Stimulated activated CD4-positive, alpha-beta T cell treated with anti-CD3 and anti-CD28 coated beads, TNF-alpha, amount 100 ng/mL, for 24 hours (primary cell): ENCODE results near the gene ASB10.

ENCODE experiments used
- DNase-seq, 3 experiments: peaks; one replicate each; pipeline ENCODE4 v3.0.0-alpha.2; 2020; ENCODE audit warnings: low read depth in 3 of 3

The ASB10 gene

DNA sequence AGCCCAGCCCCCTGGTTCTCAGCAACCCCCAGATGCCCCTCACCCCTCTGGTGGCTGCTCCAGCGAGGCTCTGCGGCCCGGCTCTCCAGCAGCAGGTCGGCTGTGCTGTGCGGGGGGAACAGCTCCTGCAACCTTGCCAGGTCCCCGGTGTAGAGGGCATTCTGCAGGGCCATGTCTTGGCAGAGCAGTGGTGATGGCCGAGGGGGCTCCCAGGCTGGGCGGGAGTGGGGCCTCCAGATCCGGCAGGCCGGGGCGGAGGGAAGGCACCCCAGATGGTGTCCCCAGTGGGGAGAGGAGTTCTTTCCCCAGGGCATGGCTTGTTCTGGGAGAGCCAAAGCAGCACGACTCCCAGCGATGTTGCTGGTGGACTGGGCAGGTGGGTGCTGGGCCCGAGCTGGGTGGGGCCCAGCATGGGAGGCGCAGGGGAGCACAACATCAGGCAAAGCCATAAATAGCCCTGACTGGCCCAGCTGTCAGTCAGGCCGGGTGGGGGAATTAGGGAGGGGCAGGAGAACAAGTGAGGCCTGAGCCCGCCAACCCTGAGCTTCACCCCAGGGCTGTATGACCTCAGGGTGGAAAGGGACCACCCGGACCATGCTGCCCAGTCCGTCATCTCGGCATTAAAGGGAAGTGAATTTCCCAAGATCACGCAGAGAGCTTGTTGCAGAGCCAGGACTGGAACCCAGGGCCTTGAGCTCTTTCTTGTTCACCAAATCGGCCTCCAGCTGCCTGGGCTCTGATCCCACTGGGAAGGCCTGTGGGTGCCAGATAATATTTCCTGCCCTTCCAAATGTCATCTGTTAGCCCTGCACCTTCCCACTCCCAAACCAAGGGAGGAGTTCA is 580 bp upstream of the ASB10 start:
- no peak for DNase-seq

DNA sequence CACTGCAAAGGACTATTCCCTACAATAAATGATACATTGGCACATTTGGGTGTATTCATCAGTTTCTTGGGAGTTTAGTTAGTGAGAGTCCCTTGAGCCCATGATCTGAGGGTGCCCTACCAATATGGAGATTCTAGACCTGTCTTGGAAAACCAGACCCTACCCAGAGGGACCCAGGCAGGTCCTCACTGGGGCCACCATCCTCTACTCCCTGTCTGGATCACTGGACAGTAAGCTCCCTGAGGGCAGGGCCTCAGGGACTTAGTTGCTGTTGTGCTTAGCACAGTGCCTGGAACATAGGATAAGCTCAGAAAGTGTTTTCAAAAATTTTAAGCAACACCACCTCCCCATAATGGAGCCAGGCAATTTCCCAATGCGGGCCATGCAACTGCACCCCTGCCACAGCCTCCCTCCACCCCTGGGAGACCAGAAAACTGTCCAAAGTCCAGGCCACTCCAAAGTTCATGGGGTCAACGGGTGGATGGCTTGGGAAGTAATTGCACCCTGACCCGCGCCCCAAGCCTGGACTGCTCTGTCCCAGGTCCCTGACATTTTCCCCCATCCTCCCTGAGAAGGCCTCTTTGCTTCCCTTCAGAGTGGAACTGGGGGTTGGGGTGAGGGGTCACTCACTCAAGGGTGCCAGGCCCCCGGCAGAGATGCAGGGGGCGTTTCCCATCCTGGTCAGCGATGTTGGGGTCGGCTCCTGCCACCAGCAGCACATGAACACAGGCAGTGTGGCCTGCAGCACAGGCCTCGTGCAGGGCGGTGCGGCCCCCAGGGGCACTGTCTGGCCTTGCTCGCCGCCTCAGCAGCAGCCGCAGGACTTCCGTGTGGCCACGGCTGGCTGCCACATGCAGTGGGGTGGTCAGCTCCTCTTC is 1.0 kb downstream of the ASB10 start:
- no peak for DNase-seq

DNA sequence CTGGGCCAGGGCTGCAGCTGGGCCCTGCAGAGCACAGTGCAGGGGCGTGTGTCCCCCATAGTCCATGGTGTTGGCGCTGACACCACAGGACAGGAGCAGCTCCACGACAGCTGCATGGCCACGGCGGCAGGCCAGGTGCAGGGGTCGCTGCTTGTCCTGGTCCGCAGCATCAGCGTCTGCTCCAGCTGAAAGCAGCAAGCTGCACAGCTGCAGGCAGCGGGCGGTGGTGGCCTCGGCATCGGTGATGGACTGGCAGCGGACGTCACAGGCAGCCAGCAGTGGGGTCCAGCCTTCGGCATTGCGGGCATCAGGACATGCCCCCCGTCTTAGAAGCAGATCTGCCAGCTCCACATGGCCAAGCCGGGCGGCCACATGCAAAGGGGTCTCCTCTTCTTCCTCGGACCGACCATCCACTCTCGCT is 6.0 kb downstream of the ASB10 start:
- DNase-seq, result no peak

DNA sequence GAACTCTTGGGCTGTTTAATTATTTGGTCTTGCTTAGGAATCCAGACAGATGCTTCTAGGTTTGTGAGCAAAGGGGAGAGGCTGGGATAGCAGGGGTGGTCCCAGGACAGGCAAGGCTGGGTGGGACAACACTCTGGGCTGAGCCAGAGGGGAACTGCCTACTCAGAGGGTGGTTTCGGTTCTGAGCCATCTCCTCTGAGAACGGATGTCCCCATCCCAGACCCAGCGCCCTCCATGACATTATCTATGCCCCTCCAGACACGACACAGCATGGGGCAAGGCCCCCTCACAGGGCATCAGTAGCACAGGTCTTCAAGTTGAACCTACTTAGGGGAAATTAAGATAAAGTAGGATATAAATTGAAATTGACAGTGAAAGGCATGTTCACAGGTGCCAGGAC is 7.1 kb downstream of the ASB10 start:
- DNase-seq, result no peak

DNA sequence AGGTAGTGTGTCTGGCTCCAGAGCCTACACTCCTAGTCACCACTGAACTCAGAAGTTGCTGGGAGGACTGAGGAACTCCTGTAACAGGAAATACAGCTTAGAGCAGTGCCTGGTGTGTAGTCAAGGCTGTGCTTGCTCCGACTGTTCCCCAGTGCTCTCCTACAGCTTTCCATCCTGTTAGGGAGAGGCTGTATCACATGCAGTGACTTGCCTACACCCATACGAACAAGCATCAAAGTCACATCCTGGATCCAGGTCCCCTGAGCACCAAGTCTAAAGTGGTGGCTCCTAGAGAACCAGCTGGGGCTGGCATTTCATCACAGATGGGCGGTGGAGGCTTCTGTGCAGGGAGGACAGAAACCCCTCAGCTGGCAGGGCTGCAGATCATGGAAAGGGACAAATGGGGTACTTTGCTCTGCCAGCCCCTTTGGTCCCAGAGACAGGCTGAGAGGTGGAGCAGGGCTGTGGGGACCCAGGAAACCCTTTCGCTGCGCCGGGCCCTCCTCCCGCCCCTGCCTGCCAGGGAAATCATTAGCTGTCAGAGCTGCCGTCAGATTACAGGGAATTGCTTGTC is 7.7 kb downstream of the ASB10 start:
- no peak for DNase-seq

DNA sequence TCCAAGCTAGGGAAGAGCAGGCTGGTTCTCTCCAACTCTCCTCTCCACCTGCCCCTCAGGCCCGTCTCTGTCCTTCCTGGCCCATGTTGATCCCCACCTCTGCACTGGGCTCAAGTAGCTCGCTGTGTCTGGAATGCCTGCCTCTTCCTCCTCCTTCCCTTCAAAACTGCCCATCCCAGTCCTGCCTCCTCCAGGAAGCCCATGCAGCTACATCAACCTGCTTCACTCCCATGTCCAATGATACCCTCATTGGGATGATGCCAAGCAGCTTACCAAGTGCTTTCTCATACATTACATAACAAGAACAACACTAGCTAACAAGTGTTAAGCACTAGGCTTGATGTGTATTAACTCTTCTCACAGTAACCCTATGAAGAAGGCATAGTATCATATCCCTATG is 8.2 kb downstream of the ASB10 start:
- DNase-seq, result no peak

DNA sequence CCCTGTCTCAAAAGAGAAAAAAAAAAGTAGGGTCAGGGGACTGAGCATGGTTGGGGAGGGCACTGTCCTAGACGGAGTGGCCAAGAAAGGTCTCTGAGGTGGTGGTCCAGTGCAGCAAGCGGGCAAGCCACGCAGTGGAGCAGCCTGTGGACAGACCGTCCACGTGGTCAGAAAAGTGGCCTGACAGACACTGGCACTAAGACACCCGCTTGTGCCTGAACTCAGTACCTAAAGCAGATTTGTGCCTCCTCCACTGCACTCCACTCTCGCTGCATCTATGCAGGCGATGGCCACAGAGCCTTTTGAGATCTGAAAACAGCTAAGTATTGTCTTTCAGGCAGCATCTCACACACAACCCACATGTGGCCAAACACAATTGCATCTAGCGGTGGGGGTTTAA is 8.8 kb downstream of the ASB10 start:
- no peak for DNase-seq

DNA sequence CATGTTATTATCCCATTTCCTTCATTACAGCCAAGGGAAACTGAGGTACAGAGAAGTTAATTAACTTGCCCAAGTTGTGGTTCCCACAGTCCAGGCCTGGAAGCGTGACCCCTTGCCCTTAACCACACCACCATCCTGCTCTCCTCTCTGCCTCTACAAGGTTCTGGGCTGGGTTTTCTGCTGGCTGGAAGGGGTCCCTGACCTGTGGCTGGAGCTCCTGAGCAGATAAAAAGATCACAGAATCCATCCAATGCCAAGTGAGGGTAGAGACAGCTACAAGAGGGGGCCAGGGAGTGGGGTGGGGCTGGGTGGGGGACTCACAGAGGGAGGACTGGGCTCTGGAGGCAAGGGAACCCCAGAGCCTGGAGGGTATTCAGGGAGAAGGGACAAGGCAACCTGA is 9.7 kb downstream of the ASB10 start:
- DNase-seq, result no peak

DNA sequence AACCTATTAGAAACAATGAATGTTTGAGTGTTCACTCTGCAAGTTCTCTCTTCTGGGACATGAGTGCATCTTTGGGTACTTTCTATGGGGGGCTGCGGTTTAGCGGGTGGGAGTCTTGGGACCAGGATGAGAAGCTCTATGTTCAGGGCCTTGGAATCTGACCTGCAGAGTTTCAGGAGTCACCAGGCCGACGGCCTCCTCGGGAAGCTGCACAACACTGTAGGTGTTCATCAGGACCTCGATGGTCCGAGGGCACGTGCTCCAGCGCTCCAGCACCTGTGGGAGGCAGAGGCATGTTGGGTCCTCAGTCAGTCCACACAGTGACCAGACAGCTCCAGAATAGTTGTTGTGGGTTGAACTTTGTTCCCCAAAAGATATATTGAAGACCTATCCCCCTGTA is 10.6 kb downstream of the ASB10 start:
- DNase-seq, result no peak

DNA sequence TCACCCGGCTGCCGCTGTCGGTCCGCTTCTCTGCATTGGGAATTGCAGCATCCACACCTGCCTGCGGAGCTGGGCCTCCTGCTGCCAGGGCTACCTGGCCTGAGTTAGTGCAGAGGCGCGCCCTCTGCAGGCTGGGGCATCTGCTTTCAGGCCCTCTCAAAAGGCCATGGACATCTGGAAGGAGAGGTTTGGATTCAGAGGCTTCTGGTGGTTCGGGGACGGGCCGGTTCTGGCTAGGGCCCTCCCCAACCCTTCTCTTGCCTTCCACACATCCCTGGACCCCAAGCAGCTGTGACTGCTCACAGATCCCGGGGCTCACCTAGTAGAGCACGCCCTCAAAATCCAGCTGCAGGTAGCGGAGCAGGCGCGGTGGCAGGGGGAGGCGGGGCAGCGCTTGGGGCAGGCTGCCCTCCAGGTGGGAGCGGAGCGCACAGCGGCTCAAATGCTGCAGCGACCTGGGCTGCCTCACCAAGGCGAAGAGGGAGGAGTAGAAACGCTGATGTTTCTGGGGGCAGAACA is 11.2 kb downstream of the ASB10 start:
- DNase-seq, result no peak

DNA sequence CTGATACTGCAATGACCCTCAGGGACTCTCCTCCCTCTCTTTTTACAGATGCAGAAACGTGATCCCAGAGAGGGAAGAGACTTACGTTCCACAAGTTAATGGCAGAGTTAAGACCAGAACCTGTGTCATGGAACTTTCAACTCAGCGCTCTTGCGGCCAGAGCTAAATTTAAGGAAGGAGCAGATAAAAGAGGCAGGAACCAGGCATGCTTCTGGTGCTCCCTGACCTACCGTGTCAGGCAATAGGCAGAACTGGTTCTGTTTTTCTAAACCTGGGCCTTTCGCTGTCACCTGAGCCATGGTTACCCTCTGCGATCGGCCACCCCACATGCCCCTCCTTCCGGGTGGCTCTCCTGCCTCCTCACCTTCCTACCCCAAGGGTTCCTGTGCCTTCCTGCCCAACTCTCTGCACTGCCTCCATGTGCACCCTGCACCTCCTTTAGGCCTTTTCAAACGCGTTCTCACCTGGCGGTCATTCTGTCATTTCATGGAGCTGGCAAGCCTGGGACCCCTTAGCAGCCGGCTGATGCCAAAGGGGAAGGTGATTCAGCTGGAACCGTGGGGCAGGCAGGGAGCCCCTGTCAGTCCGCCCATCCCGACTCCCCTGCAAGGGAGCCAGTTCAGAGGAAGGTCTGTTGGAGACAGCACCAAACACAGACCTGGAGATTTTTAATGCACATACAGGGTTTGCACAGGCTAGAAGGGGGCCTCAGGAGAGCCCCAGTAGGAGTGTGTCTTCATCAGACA is 11.8 kb downstream of the ASB10 start:
- DNase-seq, result no peak

DNA sequence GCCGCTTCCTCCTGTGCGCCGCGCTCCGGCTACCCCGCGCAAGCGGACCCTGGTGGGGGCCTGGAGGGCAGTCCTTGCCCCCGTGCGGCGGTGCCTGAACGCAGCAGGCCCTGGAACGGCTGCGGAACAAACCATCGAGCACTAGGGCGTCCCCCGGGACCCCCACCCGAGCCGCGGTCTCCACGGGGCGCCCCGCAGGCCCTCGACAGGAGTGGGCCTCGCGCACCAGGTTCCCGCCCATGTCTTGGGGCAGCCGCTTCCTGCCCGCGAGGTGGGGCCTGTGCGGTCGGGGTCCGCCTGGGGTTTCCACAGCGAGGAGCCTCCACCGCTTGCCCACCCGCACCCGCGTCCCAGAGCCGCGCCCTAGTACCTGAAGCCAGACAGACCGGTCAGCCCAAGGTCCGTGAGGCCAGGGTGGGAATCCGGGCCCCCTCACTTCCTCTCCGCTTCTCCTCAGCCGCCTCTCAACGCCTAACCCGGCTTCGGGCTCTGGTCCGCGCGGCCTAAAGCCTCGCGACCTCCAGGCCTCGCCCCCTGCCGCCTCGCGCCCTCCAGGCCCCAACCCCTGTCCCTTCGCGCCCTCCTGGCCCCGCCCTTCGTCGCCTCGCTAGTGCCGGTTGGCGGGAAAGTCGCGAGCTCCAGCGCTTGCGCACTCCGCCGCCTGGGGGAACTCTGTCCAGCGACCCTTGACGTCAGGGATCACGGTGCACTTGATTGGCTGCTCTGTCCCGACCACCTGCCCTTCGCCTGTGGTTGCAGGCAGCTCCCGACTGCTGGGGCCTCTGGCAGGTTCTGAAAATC is 12.6 kb downstream of the ASB10 start:
- DNase-seq, result peak in 1 of 3 experiments; percentile 35

DNA sequence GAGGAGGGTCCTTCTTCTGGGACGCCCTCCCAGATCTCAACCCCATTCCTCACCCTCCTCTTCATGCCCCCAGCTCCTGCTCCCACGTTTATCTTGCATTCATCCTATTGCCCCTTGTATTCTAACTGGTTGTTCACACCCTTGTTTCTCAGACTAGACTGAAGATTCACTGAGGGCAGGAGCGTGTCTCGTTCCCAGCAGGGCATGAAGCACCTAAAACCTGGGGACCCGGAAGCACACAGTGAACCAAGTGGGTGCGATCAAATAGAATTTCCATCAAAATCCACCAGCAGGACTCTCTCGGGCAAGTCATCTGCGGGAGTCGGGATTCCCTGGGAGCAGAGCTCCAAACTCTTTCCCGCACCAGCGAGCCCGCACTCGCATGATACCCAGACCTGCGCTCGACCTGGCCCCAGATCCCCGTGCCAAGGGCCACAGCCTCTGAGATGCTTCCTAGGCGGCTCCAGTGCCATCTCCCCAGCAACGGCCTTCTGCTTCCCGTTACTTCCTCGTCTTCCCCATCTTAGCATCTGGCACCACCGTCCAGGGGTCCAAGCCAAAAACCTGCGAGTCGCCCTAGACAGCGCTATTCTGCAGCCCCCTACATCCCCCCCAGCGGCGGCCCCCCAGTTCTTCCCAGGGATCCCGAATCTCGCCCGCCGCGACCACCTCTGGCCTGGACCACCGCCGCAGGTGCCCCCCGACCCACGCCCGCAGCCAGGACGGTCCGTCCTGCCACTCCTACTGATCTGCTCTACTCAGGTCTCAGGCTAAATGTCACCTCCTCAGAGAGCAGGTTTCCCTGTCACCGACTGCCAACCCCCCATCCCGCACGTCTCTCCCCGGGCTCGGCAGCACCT is 13.4 kb downstream of the ASB10 start:
- DNase-seq, result no peak

DNA sequence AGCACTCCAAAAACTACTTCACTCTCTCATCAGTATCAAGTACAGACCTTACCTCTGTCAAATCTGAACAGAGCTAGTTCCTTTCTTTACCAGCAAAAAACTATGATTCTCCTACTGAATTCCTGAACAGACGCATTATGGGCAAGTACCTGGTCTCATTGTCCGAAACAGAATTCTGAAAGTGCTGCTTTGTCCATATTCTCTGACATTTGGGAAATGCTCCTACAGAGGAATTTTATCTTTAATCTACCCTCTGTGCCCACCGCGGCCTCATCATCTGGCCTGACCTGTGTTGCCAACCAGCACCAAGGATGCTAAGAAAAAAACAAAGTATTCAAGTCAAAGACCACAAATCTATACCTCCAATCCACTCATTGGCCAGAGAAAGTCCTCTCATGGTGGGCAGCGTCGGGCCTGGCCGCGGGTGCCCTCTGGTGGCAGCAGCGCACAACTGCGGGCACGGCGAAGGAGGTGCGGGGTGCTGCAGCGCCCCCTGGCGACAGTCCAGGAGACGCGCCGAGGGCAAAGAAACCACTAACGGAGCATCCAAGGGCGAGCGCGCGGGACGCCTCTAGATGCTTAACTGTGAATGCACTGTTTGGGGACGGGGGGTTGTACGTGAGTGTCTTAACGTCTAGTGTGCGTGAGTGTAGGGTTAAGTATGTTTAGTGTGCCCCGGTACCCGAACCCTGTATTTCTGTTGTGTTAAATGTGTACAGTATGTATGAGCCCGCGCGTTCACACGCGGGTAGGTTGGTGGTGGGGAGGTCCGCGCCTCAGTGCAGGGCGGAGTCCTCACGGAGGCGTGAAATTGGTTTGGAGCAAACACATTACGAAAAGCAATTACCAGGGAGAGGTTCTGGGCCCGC is 14.5 kb downstream of the ASB10 start:
- DNase-seq, result peak; percentile 54 to 71 (median 61)

DNA sequence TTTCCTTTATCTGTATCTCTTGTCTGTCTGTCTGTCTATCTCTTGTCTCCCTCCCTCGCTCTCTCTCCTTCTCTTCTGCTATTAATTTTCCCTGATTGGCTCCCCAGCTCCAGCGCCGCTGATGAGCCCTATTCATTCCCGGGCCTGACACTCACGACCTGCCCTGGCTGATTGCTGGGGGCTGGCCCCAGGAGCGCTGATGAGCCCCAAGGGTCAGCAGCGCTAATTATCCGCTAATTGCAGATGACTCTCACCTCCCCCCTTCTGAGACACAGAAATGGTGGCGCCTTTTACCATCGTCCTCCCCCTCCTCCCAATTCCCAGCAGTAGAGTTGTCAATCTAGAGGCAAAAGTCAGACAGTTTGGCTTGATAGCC is 18.3 kb downstream of the ASB10 start:
- DNase-seq, result no peak

DNA sequence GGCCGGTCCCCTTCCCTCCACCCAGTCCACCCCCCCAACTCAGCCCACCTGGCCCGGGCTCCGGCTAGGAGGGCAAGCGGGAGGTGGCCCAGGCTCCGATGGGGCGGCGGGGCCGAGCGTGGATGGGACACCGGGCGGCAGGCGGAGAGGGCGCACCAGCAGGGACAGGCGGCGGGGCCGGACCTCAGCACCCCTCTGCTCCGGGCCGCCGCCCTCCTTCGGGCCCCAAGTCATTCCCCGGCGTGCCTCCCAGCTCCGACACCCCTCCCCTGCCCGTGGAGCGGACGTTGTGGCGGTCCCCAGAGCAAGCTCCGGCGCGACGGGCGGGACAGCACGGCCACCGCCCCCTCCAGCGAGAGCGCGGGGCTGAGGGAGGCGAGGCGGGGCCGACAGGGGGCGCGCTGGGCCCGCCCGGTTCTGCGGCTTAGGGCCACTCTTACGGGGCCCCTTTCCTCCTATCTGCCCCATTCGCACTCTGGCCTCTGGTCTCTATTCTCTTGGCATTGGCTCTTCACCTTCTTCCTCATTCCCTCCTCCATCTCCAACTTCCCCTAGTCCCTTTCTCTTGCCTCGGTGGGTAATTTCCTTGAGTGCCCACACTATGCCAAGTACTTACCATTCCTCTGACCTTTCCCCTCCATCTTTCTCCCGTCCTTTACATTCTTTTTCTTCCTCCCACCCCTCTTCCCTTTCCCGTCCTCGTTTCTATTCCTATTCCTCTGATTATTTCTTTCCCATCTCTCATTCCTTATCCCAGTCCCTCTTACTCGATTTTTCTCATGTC is 18.9 kb downstream of the ASB10 start:
- DNase-seq, result peak in 2 of 3 experiments; percentile 14 to 63

DNA sequence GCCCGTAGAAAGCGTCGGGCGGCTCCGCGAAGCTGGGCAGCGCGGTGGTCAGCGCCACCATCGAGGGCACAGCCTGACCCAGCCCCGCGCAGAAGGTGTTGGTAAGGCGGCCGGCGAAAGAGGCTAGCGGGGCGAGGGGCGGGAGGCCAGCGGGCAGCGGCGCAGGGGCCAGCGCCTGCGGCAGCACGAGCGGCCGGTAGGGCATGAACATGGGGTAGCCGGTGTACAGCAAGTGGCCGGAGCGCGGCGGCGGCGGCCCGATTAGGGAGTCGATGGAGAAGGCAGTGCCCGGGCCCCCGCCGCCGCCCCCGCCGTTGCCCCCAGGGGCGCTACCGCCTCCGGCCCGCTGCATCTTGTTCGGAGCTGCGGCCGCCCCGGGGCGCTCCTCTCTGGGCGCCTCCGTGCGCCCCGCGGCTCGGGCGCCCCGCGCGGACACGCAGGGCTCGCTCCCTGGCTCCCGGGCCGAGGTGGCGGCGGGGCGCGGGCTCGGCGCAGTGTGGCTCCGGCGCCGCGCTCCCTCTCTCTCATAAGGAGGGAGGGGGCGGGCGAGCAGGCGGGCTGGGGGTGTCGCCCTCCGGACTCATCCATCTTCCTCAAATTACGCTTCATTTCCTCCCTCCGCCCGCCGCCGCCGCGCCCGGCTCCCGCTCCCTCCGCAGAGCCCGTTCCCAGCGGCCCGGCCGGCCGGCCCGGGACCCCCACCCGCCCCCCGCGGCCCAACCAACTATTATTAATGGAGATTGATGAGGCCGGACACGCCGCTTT is 19.7 kb downstream of the ASB10 start, which contains the start of gene GBX1:
Gene GBX1 (minus strand): TSS at position 498 of the 765 bp plus-strand sequence. CDS start 146 bp downstream, at position 352.
- no peak for DNase-seq
